Testis (tissue), 2 donors: Measurements from ENCODE around the gene MSRB3.

Experiments
- CTCF ChIP-seq, 3 experiments: fragments of 450-650 bp in 2 of 3; fragments of 200-600 bp in 1 of 3; sonication (generic) in 1 of 3; IDR thresholded peaks; one replicate each; pipeline ENCODE4 v1.5.1; 2016 to 2019; ENCODE audit warnings: antibody characterized with exemption in 3 of 3, mild to moderate bottlenecking in 2 of 3, moderate library complexity in 1 of 3
- POLR2A ChIP-seq: fragments of 450-650 bp; IDR thresholded peaks from one replicate; pipeline ENCODE4 v1.6.1; 2017; ENCODE audit warnings: antibody characterized with exemption, mild to moderate bottlenecking, moderate library complexity

GRCh38 chr12:65501935-65502334 lies 223.5 kb downstream of the MSRB3 start:
- no peak for TF ChIP-seq CTCF (IDR thresholded peaks at IDR 0.05)
- TF ChIP-seq POLR2A: no peak
